G401 (cell line): ENCODE data around the gene GNA12. TPM values are rescaled to one million over a fixed set of nuclear protein-coding genes. Genes with fewer than 3 reads are reported as not detected.
"Not testable (repeated sequence)": the region's sequence is repeated elsewhere in the genome, so short reads cannot be mapped to it uniquely, and the experiment has no call there.

Experiments used
- DNase-seq: peaks from one replicate; pipeline ENCODE4 v3.0.0-alpha.2; 2015; ENCODE audit warnings: low spot score
- in situ Hi-C: cut with HindIII; loops from 2 replicates; pipeline ENCODE4 v1.10.0; 2016; ENCODE audit warnings: low sequenced_read_pairs, mixed read lengths
- total RNA-seq: library from RNA; depleted of rRNA; stranded (reverse); fragments of >200 nt; shearing (Covaris generic); gene quantifications from 2 replicates; pipeline ENCODE4 v1.2.3, GENCODE V29; 2014

Gene GNA12
- total RNA-seq, 1 experiment from 2014 or later = 17.7 TPM

GRCh38 chr7:2693420-2694121 lies 150.5 kb downstream of the GNA12 start:
- in situ Hi-C loops, DNase-seq: not testable (repeated sequence)

GRCh38 chr7:2692543-2692942 lies 151.6 kb downstream of the GNA12 start:
- DNase-seq = no peak
- in situ Hi-C loops = no loop called here

GRCh38 chr7:2691932-2692439 lies 152.1 kb downstream of the GNA12 start:
- DNase-seq, in situ Hi-C loops: not testable (repeated sequence)

- DNase-seq = no peak
- in situ Hi-C loops = no loop called here
These were observed 152.9 kb downstream of the GNA12 start for GRCh38 chr7:2691011-2691707.

GRCh38 chr7:2689951-2690705 lies 154.0 kb downstream of the GNA12 start:
- no peak for DNase-seq
- in situ Hi-C loops = no loop called here

GRCh38 chr7:2689343-2689847 lies 154.7 kb downstream of the GNA12 start:
- in situ Hi-C loops = no loop called here
- DNase-seq = no peak

- DNase-seq = peak; percentile 37
- in situ Hi-C loops = no loop called here
These were observed 155.4 kb downstream of the GNA12 start for GRCh38 chr7:2688409-2689342.

- in situ Hi-C loops = no loop called here
- no peak for DNase-seq
These were observed 156.2 kb downstream of the GNA12 start, which contains the start of gene AMZ1 for GRCh38 chr7:2687881-2688318. AMZ1 (plus strand) TSS chr7:2688202; CDS start chr7:2700452, 12,250 bp downstream.

- no peak for DNase-seq
These were observed 156.7 kb downstream of the GNA12 start for GRCh38 chr7:2687338-2687869.

GRCh38 chr7:2686101-2686500 lies 158.0 kb downstream of the GNA12 start:
- no peak for DNase-seq
- in situ Hi-C loops = no loop called here

More at GRCh38 chr7:2687338-2687869, 156.7 kb downstream of the GNA12 start:
- in situ Hi-C loops = no loop called here

GRCh38 chr7:2684501-2684900 lies 159.6 kb downstream of the GNA12 start:
- in situ Hi-C loops = no loop called here
- DNase-seq = no peak

GRCh38 chr7:2681929-2682799 lies 161.9 kb downstream of the GNA12 start:
- peak; percentile 36 for DNase-seq
- in situ Hi-C loops = no loop called here

- peak; percentile 87 for DNase-seq
- in situ Hi-C loops = no loop called here
These were observed 163.2 kb downstream of the GNA12 start for GRCh38 chr7:2680792-2681490.

- in situ Hi-C loops = no loop called here
- DNase-seq = no peak
These were observed 163.9 kb downstream of the GNA12 start for GRCh38 chr7:2680256-2680655.

- in situ Hi-C loops, DNase-seq: not testable (repeated sequence)
These were observed 164.7 kb downstream of the GNA12 start for GRCh38 chr7:2679135-2680127.
